Stimulated activated naive B cell treated with anti-CD40 and anti-IgM and Interleukin-4, amounts not matched to agents 10 μg/mL and 1 μg/mL and 100 μg/mL, for 72 hours (primary cell): ENCODE data around the gene USP20.

Source experiments
- ATAC-seq, 2 donors: fragments of 150-1000 bp; cut with Tn5 transposase; replicated peaks; 2 replicates each; pipeline ENCODE4 v1.10.0; 2021; ENCODE audit warnings: moderate library complexity in 1 of 2
- DNase-seq: peaks from one replicate; pipeline ENCODE4 v3.0.0; 2021
- H3K27ac Mint-ChIP-seq: one replicate; pipeline ENCODE4 v1.8.0; 2022; ENCODE audit warnings: mild to moderate bottlenecking, mixed read lengths
- H3K27me3 Mint-ChIP-seq, 2 donors: one replicate each; pipeline ENCODE4 v1.8.0; 2022; ENCODE audit warnings: mixed read lengths in 2 of 2
- H3K36me3 Mint-ChIP-seq, 2 donors: one replicate each; pipeline ENCODE4 v1.8.0; 2022; ENCODE audit warnings: mixed read lengths in 2 of 2, mild to moderate bottlenecking in 1 of 2
- H3K4me1 Mint-ChIP-seq, 2 donors: one replicate each; pipeline ENCODE4 v1.8.0; 2022; ENCODE audit warnings: mixed read lengths in 2 of 2, mild to moderate bottlenecking in 1 of 2
- H3K4me3 Mint-ChIP-seq, 2 donors: one replicate each; pipeline ENCODE4 v1.8.0; 2022; ENCODE audit warnings: mild to moderate bottlenecking in 2 of 2, mixed read lengths in 2 of 2, moderate library complexity in 1 of 2
- H3K9me3 Mint-ChIP-seq, 2 donors: one replicate each; pipeline ENCODE4 v1.8.0; 2022; ENCODE audit warnings: mixed read lengths in 2 of 2, mild to moderate bottlenecking in 1 of 2

USP20 gene

DNA sequence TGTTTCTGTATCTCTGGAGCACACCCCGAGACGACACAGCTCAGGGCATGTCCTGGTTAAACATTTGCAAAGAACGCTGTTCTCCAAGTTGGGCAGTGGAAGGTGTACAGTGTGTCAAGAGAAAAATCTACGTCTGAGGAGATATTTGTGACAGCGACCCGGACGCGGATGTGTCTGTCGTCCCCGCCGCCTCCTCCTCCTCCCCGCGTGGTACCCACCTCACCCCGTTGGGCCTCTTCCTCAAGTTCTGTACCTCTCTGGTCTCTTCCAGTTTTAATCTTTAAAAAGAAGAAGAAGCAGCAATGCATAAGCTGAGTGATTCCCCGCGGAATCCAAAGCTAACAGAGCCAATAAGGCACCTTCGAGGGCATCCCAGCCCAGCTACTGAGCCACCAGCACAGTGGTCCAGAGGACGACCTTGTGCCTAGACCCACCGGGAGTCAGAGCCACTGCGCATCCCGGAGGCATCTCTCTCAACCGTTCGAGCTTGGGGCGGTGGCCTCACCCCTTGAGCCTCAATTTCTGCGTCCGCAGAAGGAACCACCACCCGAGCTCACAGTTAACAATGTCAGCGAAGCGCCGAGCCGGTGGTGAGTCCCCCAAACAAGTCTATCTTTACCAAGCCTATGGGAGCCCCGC lies 650 bp upstream of the USP20 start:
- ATAC-seq (peak; percentile 6 to 20), DNase-seq (no peak)
- no peaks in the 10 kb centered on the region for H3K27me3 Mint-ChIP-seq
- H3K9me3 Mint-ChIP-seq = no peaks in the 10 kb centered on the region
- H3K27ac Mint-ChIP-seq = peak overlapping the region; percentile 97
- H3K4me1 Mint-ChIP-seq = peaks cover 32 to 47% of the 10 kb centered on the region in 2 donors
- H3K4me3 Mint-ChIP-seq = peak overlapping the region; percentile 88 to 94
- H3K36me3 Mint-ChIP-seq = peaks cover 28 to 37% of the 10 kb centered on the region in 2 donors

DNA sequence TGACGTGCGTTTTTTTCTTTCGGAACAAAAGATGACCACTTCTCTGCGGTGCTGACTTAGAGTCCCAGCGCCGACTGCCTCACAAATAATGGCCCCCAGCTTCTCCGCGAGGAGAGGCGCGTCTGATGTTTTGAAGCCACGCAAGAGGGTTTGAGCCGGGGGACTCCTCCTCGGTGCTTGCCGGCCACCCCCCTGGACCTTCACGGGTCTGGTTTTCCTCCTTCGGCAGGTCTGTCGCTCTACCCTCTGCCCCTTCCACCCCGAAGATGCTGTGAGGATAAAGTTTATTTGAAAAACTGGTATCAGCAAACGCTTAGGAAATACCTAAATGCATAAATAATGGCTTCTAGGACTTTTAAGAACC lies 584 bp downstream of the USP20 start:
- DNase-seq (no peak), ATAC-seq (no peak)
- peaks cover 24 to 33% of the 10 kb centered on the region in 2 donors for H3K36me3 Mint-ChIP-seq
- H3K4me3 Mint-ChIP-seq = peak overlapping the region; percentile 88 to 94
- H3K27ac Mint-ChIP-seq = peak overlapping the region; percentile 97
- no peaks in the 10 kb centered on the region for H3K9me3 Mint-ChIP-seq
- H3K27me3 Mint-ChIP-seq = no peaks in the 10 kb centered on the region
- H3K4me1 Mint-ChIP-seq = peaks cover 32 to 48% of the 10 kb centered on the region in 2 donors

- H3K4me3 Mint-ChIP-seq = peak overlapping the region; percentile 88 to 94
- H3K36me3 Mint-ChIP-seq = peaks cover 22 to 31% of the 10 kb centered on the region in 2 donors
- H3K27ac Mint-ChIP-seq = peak overlapping the region; percentile 97
- peak; percentile 19 to 24 for ATAC-seq
- peaks cover 32 to 48% of the 10 kb centered on the region in 2 donors for H3K4me1 Mint-ChIP-seq
- no peaks in the 10 kb centered on the region for H3K9me3 Mint-ChIP-seq
- no peaks in the 10 kb centered on the region for H3K27me3 Mint-ChIP-seq
- DNase-seq = peak; percentile 11
Observed at GRCh38 chr9:129836311-129837007, 1.2 kb downstream of the USP20 start.

GRCh38 chr9:129838707-129839259 lies 3.5 kb downstream of the USP20 start:
- Mint-ChIP-seq H3K9me3 (no peaks in the 10 kb centered on the region), H3K4me3 (no peak overlapping the region), H3K36me3 (peaks cover 13 to 23% of the 10 kb centered on the region in 2 donors), H3K27ac (no peak overlapping the region), H3K4me1 (peaks cover 29 to 40% of the 10 kb centered on the region in 2 donors), H3K27me3 (no peaks in the 10 kb centered on the region)
- ATAC-seq (no peak), DNase-seq (no peak)

DNA sequence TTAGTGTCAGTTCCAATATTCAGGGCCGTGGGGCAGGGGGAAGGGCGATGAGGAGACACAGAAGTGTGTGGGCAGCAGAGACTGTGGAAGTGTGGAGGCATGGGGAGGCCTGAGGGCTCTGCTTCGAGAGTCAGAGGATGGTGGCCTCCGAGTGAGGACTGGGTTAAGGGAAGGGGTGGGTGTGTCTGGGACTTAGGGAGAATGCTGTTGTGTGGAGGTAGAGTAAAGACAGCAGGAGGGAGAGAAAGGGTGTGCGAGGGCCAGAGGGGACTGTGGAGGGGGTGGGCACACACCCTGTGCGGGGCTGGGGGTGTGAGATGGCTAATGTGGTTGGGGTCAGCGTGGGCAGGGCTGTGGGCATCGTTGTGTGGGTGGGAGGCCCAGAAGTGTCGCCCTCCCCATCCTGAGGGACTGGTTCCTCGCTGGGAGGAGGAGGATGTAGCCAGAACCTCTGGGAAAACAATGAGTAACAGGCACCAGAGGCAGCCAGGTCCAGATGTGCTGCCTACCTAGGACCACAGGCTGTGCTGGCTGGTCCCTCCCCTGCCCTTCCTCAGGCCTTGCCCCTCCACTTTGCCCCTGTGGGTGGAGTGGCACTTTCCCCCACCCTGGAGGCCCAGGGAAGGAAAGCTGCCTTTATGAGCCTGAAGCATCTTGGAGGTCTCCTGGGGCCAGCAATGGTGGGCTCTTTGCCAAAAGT lies 4.2 kb downstream of the USP20 start:
- H3K4me3 Mint-ChIP-seq = no peak overlapping the region
- no peaks in the 10 kb centered on the region for H3K9me3 Mint-ChIP-seq
- H3K27ac Mint-ChIP-seq = peak overlapping the region; percentile 2
- peaks cover 13 to 23% of the 10 kb centered on the region in 2 donors for H3K36me3 Mint-ChIP-seq
- peaks cover 25 to 34% of the 10 kb centered on the region in 2 donors for H3K4me1 Mint-ChIP-seq
- no peaks in the 10 kb centered on the region for H3K27me3 Mint-ChIP-seq
- DNase-seq (no peak), ATAC-seq (no peak)

DNA sequence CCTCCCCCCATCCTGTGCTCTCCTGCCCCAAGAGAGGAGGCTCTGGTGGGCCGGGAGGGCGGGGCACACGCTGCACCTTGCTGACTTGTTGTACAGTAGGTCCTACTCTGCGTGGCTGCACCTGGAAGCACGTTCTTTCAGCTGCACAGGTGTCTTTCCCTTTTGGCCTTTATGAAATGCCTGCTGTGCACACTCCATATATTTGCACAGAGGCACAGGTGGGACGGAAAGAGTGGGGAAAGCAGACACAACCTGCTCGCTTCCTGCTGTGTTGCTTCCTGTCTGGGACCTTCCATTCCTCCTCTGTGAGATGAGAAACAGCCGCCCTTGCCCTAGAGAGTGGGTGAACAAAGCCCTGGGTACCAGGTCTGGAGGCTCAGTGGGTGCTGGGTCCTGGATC lies 4.8 kb downstream of the USP20 start:
- ATAC-seq = no peak
- H3K4me3 Mint-ChIP-seq = no peak overlapping the region
- peaks cover 24 to 34% of the 10 kb centered on the region in 2 donors for H3K4me1 Mint-ChIP-seq
- no peak for DNase-seq
- H3K27ac Mint-ChIP-seq = no peak overlapping the region
- peaks cover 13 to 20% of the 10 kb centered on the region in 2 donors for H3K36me3 Mint-ChIP-seq
- H3K27me3 Mint-ChIP-seq = no peaks in the 10 kb centered on the region
- no peaks in the 10 kb centered on the region for H3K9me3 Mint-ChIP-seq

GRCh38 chr9:129841071-129841470 lies 5.8 kb downstream of the USP20 start:
- Mint-ChIP-seq H3K4me3 (no peak overlapping the region), H3K27me3 (no peaks in the 10 kb centered on the region), H3K27ac (no peak overlapping the region), H3K9me3 (no peaks in the 10 kb centered on the region), H3K36me3 (peaks cover 13 to 19% of the 10 kb centered on the region in 2 donors), H3K4me1 (peaks cover 24 to 35% of the 10 kb centered on the region in 2 donors)
- ATAC-seq = no peak
- no peak for DNase-seq

GRCh38 chr9:129845373-129845772 lies 10.1 kb downstream of the USP20 start:
- Mint-ChIP-seq H3K4me1 (peaks cover 0 to 5% of the 10 kb centered on the region in 2 donors), H3K27me3 (no peaks in the 10 kb centered on the region), H3K9me3 (no peaks in the 10 kb centered on the region), H3K4me3 (no peak overlapping the region), H3K36me3 (peaks cover 8 to 9% of the 10 kb centered on the region in 2 donors), H3K27ac (peak overlapping the region; percentile 42)
- DNase-seq = no peak
- ATAC-seq = no peak

GRCh38 chr9:129848712-129849441 lies 13.6 kb downstream of the USP20 start:
- H3K27ac Mint-ChIP-seq = no peak overlapping the region
- H3K9me3 Mint-ChIP-seq = no peaks in the 10 kb centered on the region
- H3K36me3 Mint-ChIP-seq = peaks cover 26 to 32% of the 10 kb centered on the region in 2 donors

GRCh38 chr9:129849901-129850300 lies 14.6 kb downstream of the USP20 start:
- Mint-ChIP-seq H3K4me1 (peaks cover 0 to 5% of the 10 kb centered on the region in 2 donors), H3K9me3 (no peaks in the 10 kb centered on the region), H3K27ac (no peak overlapping the region), H3K4me3 (no peak overlapping the region), H3K36me3 (peaks cover 36 to 42% of the 10 kb centered on the region in 2 donors), H3K27me3 (no peaks in the 10 kb centered on the region)
- DNase-seq (no peak), ATAC-seq (no peak)

More at GRCh38 chr9:129848712-129849441, 13.6 kb downstream of the USP20 start:
- ATAC-seq (no peak), DNase-seq (no peak)
- H3K4me1 Mint-ChIP-seq = peaks cover 0 to 5% of the 10 kb centered on the region in 2 donors
- H3K4me3 Mint-ChIP-seq = no peak overlapping the region
- no peaks in the 10 kb centered on the region for H3K27me3 Mint-ChIP-seq

DNA sequence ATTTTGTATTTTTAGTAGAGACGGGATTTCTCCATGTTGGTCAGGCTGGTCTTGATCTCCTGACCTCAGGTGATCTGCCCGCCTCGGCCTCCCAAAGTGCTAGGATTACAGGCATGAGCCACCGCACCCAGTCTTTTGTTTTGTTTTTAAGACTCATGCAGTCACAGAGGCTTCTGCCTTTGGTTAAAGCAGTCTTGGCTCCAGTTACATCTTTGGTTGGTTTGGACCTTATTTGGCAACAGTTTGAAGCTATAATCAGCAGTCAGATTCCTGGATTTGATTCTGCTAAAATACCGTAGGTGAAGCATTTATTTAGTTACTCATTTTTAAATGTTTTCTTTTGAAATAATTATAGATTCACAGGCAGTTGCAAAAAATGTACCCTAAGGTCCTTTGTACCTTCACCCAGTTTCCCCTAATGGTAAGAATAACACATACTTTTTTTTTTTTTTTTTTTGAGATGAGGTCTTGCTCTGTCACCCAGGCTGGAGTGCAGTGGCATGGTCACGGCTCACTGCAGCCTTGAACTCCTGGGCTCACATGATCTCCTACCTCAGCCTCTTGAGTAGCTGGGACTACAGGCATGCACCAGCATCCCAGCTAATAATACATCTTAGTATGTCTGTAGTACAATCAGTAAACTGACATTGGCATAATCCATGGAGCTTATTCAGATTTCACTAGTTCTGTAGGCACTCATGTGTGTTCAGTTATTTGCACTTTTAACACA lies 15.7 kb downstream of the USP20 start:
- H3K4me3 Mint-ChIP-seq = no peak overlapping the region
- ATAC-seq (no peak), DNase-seq (no peak)
- peaks cover 46 to 50% of the 10 kb centered on the region in 2 donors for H3K36me3 Mint-ChIP-seq
- no peak overlapping the region for H3K27ac Mint-ChIP-seq
- H3K4me1 Mint-ChIP-seq = no peaks in the 10 kb centered on the region
- no peaks in the 10 kb centered on the region for H3K27me3 Mint-ChIP-seq
- H3K9me3 Mint-ChIP-seq = no peaks in the 10 kb centered on the region

GRCh38 chr9:129851821-129852220 lies 16.6 kb downstream of the USP20 start:
- Mint-ChIP-seq H3K36me3 (peaks cover 51 to 57% of the 10 kb centered on the region in 2 donors), H3K4me1 (no peaks in the 10 kb centered on the region)

GRCh38 chr9:129852579-129852978 lies 17.3 kb downstream of the USP20 start:
- no peaks in the 10 kb centered on the region for H3K4me1 Mint-ChIP-seq
- no peak overlapping the region for H3K27ac Mint-ChIP-seq

More at GRCh38 chr9:129851821-129852220, 16.6 kb downstream of the USP20 start:
- H3K27ac Mint-ChIP-seq = no peak overlapping the region
- H3K9me3 Mint-ChIP-seq = no peaks in the 10 kb centered on the region
- H3K4me3 Mint-ChIP-seq = no peak overlapping the region
- no peak for ATAC-seq
- DNase-seq = no peak
- no peaks in the 10 kb centered on the region for H3K27me3 Mint-ChIP-seq

More at GRCh38 chr9:129852579-129852978, 17.3 kb downstream of the USP20 start:
- Mint-ChIP-seq H3K4me3 (no peak overlapping the region), H3K27me3 (no peaks in the 10 kb centered on the region), H3K9me3 (no peaks in the 10 kb centered on the region), H3K36me3 (peaks cover 54 to 63% of the 10 kb centered on the region in 2 donors)
- DNase-seq (no peak), ATAC-seq (no peak)
